Breast epithelium (tissue), 3 donors: ENCODE results near the gene NPIPA8.
"Not testable (repeated sequence)": the region's sequence is repeated elsewhere in the genome, so short reads cannot be mapped to it uniquely, and the experiment has no call there.

Source experiments
- CTCF ChIP-seq, 3 donors: fragments of 450-650 bp; IDR thresholded peaks; one replicate each; pipeline ENCODE4 v1.5.1; 2016 to 2017; ENCODE audit warnings: antibody characterized with exemption in 3 of 3, mild to moderate bottlenecking in 3 of 3, moderate library complexity in 3 of 3
- POLR2AphosphoS5 ChIP-seq, 3 donors: sonication (generic); formaldehyde crosslinking; IDR thresholded peaks; one replicate each; pipeline ENCODE4 v1.6.1; 2017; ENCODE audit warnings: antibody characterized with exemption in 3 of 3

GRCh38 chr16:18306066-18306465, 30.5 kb downstream of the NPIPA8 start:
- not testable (repeated sequence) for TF ChIP-seq CTCF, POLR2AphosphoS5 (IDR thresholded peaks at IDR 0.05)
